Left lobe of liver (tissue), 2 donors: Measurements from ENCODE around the gene NME7. TPM values are rescaled to one million over a fixed set of nuclear protein-coding genes. Genes with fewer than 3 reads are reported as not detected.
A peak's percentile ranks its signal among the peaks of the same experiment; 100 is the strongest.

Experiments
- ATAC-seq: fragments of 200-7000 bp; cut with Tn5 transposase; one replicate; pipeline ENCODE4 v1.9.1; 2020; ENCODE audit warnings: mild to moderate bottlenecking, moderate library complexity
- DNase-seq: peaks from one replicate; pipeline ENCODE4 v3.0.0-alpha.2; 2020; ENCODE audit warnings: low spot score
- total RNA-seq: library from RNA; stranded (reverse); gene quantifications from one replicate; pipeline ENCODE4 v1.2.1, GENCODE V29; 2021
- donor health status: DM: no; HTN: no; CAD: no; lungs with moderate emphysema.
- donor health status: DM: no; HTN: yes; CAD: no.

NME7 gene
- total RNA-seq, 1 donor from 2014 or later: 4.9 TPM

DNA sequence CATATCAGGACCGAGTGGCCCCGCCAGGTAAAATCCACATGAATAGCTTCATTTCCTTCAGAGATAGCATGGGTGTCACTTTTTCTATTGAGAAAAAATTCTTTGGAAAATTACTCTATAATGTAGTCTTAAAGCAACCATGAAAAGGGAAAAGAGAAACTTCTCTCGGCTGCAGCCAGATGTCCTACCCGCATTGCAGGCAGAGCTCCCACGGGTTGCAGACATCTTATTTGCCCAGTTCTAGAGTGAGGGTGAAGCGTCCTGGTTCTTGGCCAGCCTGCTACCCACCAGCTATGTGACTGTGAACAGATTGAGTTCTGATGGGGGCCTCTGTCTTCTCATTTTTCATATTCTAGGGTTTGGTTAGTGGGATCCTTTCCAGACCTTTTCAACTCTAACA, 256.1 kb downstream of the NME7 start:
- ATAC-seq: no peak

GRCh38 chr1:169110689-169111447, 256.7 kb downstream of the NME7 start:
- ATAC-seq: no peak
- DNase-seq: no peak

More for the DNA sequence above, 256.1 kb downstream of the NME7 start:
- no peak for DNase-seq

- DNase-seq: no peak
- ATAC-seq: no peak
Measured at GRCh38 chr1:169110236-169110635, 257.4 kb downstream of the NME7 start.

DNA sequence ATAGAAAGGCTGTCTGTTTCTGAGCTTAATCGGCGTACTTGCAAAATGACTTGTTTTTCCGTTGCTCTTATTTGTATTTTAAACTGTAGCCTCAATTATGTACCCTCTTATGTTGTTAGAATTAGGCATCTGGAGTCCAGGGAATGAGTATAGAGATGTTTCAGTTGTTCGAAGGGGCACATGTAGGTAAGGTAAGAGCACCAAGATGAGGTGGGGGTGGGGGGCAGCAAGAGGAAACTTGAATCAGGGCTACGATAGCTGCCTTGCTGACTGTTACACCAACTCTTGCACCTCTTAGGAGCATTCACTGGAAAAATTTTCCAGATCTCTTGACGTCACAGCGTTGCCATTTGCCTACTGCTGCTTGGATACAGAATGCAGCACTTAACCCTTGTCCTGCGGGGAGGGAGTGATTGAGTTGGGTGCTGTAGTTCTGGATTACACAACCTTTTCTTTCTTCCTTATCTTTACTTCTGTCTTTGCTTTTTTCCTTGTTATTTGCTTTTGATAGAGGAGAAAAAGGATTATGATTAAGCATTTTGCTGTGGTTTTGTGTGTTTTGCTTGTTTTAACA, 257.9 kb downstream of the NME7 start:
- DNase-seq (peak; percentile 87), ATAC-seq (peak; percentile 29)

- ATAC-seq: peak; percentile 13
- peak; percentile 78 for DNase-seq
Measured at GRCh38 chr1:169108863-169109560, 258.6 kb downstream of the NME7 start.

DNA sequence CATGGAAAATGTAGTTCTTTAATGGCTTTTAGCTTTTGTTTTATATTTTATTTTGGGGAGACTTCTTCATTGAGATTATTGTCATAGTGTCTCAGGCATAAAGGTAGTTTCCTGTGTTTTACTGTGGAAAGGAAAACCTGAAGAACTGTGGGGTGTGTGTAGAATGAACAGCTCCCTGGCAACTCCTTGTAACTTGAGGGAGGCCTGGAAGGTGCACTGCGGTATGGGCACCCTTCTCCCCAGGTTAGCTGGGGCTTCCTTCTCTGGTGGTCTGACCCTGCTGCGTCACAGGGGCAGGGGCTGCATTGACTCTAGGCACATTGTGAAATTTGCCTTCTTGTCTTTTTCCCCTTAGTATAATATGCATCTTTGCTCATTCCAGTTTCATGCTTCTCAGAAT, 259.4 kb downstream of the NME7 start:
- DNase-seq: no peak
- no peak for ATAC-seq

- DNase-seq (no peak), ATAC-seq (no peak)
Measured at GRCh38 chr1:169107603-169108208, 259.9 kb downstream of the NME7 start.

- ATAC-seq (no peak), DNase-seq (peak; percentile 51)
Measured at GRCh38 chr1:169106921-169107602, 260.5 kb downstream of the NME7 start.

- peak; percentile 80 for ATAC-seq
Measured at GRCh38 chr1:169106095-169106920, 261.3 kb downstream of the NME7 start, which contains the start of gene ATP1B1. TSS of gene ATP1B1 (plus strand) at chr1:169106690. CDS start at chr1:169106830, 140 bp downstream.

DNA sequence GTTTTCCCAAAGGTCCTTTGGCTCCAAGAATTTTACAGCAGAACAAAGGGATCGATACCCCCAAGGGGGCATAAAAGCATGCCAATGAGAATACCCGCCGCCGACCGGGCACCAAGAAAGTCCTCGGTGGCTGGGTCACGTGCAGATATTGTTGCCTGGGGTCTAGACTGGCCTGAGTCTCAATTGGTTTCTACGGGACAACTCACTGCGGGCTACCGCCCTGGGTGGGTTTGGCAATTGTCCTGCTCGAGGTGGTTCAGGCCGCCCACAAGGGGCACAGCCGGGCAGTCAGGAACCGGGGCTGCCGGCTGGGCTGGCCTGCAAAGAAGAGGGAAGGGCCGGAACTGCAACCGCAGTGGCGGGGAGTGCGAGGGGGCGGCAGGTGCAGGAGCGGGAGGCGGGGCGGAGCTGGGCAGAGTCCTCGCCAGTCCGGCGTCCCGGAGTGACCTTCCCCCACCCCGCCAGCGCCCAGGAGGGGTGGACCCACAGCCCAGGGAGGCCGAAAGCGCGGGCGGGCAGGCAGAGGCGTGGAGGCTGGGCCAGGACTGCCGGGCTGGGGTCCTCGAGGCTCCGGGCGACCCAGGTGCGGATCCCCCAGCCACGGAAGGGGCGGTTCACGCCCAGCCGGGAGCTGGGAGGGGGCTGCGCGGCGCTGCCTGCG, 262.0 kb downstream of the NME7 start:
- peak; percentile 70 for ATAC-seq
- DNase-seq: peak; percentile 96

More at GRCh38 chr1:169106095-169106920, 261.3 kb downstream of the NME7 start, which contains the start of gene ATP1B1:
- DNase-seq: peak; percentile 95

- ATAC-seq (no peak), DNase-seq (no peak)
Measured at GRCh38 chr1:169105087-169105433, 262.5 kb downstream of the NME7 start.

GRCh38 chr1:169103480-169103893, 264.1 kb downstream of the NME7 start:
- ATAC-seq: no peak

GRCh38 chr1:169103002-169103401, 264.6 kb downstream of the NME7 start:
- DNase-seq (no peak), ATAC-seq (no peak)

More at GRCh38 chr1:169103480-169103893, 264.1 kb downstream of the NME7 start:
- no peak for DNase-seq

DNA sequence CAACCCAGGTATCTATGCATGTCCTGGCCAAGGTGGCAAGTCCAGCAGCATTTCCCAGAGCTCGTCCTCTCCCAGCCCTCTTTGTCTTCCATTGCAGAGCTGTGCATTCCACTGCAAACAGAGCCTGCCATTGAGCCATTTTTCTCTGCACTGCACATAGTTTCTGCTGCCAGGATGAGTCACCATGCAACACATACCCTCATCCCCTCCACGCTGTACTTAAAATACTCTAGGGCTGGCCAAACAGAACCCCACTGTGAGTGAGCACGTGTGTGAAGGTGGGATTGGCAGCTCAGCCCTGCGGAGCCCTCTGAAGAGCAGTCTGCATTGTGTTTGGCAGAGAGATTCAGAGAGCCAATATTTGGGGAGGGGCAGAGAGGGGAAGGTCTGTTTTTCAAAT, 265.0 kb downstream of the NME7 start:
- ATAC-seq: no peak
- DNase-seq: no peak

GRCh38 chr1:169100651-169101088, 266.9 kb downstream of the NME7 start:
- peak; percentile 55 for ATAC-seq

DNA sequence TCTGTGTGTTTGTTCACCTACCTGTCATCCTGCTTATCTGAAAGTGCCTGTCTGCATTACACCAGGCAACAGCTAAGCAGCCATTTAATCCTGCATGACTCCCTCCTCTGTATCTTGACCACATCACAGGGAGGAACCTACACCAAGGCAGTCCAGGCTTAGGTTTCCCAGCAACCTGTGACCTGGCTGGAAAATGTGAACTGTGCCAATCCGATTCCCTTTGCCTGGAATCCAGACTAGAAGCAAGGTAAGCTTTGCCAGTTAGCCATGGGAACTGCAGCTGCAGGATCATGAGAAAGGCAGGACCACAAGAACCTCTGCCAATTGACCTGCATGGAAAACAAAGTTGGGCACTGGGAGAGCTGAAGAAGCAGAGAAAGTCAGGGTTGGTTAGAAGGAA, 267.4 kb downstream of the NME7 start:
- DNase-seq (peak; percentile 66), ATAC-seq (peak; percentile 75)

More at GRCh38 chr1:169100651-169101088, 266.9 kb downstream of the NME7 start:
- no peak for DNase-seq

DNA sequence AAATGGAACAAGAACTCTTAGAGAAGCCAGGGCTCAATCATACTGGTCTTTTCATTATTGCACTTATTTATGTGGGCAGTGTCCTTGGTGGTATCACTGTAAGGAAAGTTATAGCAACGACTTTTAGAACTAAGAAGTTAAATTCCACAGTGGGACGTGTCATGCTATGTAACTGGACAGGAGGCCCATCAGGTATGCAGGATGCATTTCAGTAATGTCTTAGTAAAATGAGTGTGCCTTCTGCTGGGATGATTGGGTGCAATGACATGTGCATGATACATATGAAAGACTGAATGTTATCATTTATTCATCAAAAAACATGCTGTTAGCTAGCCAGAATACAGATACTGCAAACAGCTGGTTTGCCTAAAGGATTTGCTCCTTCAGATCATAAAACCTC, 268.0 kb downstream of the NME7 start:
- DNase-seq (no peak), ATAC-seq (no peak)

DNA sequence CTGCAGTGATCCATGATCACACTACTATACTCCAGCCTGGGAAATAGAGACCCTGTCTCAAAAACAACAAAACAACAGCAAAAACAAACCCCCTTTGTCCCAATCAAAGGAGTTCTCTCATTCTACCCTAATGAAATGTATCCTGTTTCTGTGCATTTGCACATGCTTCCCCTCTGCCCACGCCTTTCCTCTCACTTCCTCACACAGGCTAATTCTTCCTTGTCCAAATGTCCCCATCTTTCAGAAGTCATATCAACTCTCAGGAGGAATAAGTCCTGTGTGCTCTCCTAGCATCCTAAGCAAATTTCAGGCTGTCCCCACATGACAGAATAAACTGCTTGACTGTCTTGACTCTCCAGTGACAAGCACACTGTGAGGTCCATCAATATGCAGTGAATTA, 269.2 kb downstream of the NME7 start:
- ATAC-seq (no peak), DNase-seq (no peak)

GRCh38 chr1:169094897-169095569, 272.6 kb downstream of the NME7 start:
- ATAC-seq: no peak
- DNase-seq: no peak
